CD1c-positive myeloid dendritic cell (primary cell): ENCODE results near the gene QPRT.
A peak's percentile ranks its signal among the peaks of the same experiment; 100 is the strongest.
"Not testable (repeated sequence)": the region's sequence is repeated elsewhere in the genome, so short reads cannot be mapped to it uniquely, and the experiment has no call there.

Source experiments
- DNase-seq: peaks from one replicate; pipeline ENCODE4 v3.0.0-alpha.2; 2016; ENCODE audit errors: extremely low spot score

The QPRT gene

DNA sequence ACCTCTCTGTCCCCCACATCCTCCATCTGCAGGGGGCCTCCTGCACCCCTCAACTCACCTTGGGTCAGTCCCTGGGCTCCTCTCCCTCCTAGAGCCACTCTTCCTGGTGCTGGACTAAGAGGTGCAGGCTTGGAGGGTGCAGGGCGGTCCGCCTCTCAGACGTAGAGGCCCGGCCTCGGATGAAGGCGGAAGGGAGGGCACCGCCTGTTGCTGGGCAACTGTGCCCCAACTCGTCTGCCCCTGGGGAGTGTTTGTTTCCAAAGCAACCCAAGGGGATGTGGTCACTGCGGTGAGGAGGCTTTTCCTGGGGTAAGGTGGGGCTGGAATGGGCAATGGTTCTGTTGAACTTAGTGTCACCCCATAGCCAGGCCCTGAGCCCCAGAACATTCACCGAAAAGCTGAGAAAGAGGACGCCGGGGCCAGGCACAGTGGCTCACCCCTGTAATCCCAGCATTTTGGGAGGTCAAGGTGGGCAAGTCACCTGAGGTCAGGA, 66.9 kb downstream of the QPRT start, which contains the start of gene C16orf54:
TSS of gene C16orf54 (minus strand) at position 138 of the 493 bp plus-strand sequence. CDS start 1,039 bp downstream, outside the sequence.
- DNase-seq, result peak; percentile 96

DNA sequence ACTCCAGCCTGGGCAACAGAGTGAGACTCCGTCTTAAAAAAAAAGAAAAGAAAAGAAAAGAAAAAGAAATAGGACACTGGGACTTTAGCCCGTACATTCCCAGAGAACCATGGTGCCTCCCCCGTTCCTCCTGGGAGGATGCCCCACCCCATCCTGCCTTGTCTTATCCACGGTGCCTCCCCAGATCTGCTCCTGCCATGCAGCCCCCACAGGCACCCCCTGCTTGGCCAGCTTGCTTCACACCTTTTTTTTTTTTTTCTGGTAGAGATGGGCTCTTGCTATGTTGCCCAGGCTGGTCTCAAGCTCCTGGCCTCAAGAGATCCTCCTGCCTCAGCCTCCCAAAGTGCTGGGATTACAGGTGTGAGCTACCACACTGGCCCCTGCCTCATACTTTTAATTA, 67.5 kb downstream of the QPRT start:
- not testable (repeated sequence) for DNase-seq
